Activated CD4-positive, CD25-positive, alpha-beta regulatory T cell treated with anti-CD3 and anti-CD28 coated beads, Interleukin-2, amount 50 U/mL, for 16 hours (primary cell): Measurements from ENCODE around the gene CCDC102A.

ENCODE experiments used
- DNase-seq: peaks from one replicate; pipeline ENCODE4 v3.0.0-alpha.2; 2020; ENCODE audit warnings: low read depth, low spot score

CCDC102A gene

GRCh38 chr16:57519796-57520360, 16.5 kb downstream of the CCDC102A start:
- peak; percentile 68 for DNase-seq

- DNase-seq, result no peak
These were observed 17.4 kb downstream of the CCDC102A start for GRCh38 chr16:57518922-57519321.

- no peak for DNase-seq
These were observed 17.9 kb downstream of the CCDC102A start for GRCh38 chr16:57518520-57518919.

GRCh38 chr16:57517397-57518367, 18.7 kb downstream of the CCDC102A start:
- DNase-seq, result no peak

- no peak for DNase-seq
These were observed 19.6 kb downstream of the CCDC102A start for GRCh38 chr16:57516773-57517172.

- DNase-seq, result no peak
These were observed 20.1 kb downstream of the CCDC102A start for GRCh38 chr16:57516176-57516725.

DNA sequence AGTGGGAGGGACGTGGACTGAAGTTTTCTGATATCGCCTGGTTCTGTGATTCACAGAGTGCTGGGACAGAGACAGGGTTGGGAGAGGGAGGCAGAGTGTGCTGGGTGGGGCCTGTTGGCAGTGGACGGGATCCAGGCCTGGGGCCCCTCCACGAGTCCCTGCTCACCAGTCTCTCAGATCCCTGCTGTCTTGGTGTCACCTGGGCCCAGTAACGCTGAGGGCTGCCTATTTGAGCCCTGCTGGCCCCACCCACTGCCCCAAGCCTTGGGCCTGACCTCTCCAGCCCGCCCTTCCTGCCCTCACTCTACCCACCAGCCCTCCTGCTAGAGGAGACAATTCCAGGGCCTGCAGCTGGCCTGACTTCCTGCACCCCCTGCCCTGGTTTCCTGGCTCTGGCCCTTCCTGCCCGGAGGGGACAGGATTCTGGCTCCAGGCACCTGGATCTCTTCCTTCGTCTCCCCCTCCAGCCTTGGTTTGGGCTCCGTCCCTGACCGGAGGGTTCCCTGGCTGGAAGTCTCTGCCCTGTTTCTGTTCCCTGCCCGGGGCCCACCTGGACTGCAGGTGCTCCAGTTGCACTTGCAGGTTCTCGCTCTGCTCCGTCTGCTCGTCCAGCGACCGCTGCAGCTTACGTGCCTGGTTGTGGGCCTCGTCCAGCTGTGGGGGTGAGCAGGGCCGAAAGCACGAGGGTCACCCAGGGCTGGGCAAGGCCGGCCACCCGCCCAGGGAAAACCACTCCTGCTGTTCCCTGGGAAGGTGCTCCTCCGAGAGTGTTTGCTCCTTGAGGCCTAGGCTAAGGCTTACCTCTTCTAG, 21.4 kb downstream of the CCDC102A start:
- DNase-seq, result no peak

GRCh38 chr16:57514371-57514770, 22.0 kb downstream of the CCDC102A start:
- DNase-seq, result no peak

- no peak for DNase-seq
These were observed 22.8 kb downstream of the CCDC102A start for GRCh38 chr16:57513371-57514102.

DNA sequence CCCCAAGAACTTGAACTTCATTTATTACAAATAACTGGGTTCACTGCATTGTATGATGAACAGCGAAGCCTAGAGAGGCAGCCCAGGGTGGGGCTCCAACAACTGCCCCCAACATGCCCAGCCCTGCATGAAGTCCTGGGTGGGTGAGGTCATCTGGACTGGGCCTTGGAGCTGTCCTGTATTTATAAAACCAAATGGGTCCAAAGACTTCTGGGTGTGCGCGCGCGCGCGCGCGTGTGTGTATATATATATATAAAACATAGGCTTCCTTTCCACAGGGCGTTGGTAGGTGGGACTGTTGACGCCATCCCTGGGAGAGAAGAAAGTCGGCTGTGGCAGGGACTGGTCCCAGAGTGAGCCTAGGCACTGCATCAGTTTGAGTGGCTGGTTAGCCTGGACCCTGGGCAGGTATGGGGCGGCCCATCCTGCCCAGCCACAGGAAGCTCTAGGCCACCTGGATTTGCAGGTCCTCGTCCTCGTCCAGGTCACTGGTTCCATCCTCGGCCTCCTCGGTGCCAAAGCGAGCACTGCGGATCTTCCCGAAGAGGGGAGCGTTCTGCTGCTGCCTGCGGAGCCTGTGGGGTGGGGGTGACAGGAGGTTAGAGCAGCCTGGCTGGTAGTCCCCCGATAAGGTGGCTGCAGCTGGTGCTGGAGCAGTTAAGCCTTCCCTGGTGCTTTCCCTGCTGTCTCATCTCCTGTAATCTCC, 23.9 kb downstream of the CCDC102A start:
- DNase-seq, result no peak

DNA sequence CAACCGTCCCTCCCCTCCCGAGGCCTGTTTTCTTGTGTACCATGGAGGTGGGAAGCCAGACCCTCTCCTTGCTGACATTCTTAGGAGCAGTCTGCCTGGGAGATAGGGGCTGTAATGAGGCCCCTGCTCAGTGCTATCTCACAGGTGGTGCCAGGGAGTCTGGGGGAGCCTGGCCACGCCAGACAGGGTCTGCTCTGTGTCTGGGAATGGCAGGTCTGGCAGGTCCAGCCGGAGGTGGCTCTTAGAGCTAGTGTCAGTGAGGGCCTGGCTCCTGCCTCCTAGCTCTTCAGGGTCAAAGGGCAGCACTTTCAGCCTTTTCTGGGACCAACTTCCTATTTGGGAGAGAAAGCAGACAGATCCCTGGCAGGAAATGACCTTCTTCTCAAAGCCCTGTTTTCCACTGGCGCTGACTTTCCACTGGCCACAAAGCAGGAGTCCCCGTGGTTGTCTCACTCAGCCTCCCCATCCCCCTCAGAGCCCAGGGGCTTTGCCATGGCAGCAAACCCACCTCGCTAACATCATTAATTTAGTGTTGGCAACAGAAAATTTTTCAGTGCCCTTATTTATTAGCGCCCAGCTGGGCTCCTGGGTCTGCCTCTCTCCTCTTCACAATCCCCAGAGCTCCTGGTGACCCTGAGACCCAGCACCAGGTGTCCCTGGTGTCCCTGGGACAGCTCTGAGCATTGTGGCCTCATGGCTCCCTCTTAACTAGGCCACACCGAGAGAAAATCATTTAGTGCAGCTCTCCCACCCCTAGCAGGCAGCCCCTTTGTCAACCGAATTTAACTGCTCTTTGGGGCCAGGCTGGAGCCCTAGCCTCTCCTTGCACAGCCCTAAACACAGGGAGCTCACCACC, 26.1 kb downstream of the CCDC102A start:
- no peak for DNase-seq

- no peak for DNase-seq
These were observed 27.0 kb downstream of the CCDC102A start for GRCh38 chr16:57509231-57509923.

DNA sequence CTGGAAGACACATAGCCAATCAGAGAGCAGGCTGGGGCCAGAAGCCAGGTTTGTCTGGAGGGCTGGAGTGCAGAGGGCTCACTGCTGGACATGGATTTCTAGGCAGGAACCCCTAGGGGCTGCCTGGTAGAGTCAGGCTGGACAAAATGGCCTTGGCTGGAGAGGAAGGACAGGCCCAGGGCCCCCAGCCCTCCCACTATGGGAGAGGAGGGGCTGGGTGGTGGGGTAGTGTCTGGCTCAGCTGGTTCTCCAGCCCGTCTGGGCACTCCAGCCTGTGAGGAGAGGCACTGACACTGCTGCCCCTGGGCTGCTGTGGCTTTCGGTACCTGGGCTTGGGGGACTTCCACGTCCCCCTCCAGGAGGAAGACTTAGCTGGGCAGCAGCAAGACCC, 28.3 kb downstream of the CCDC102A start:
- DNase-seq, result no peak

DNA sequence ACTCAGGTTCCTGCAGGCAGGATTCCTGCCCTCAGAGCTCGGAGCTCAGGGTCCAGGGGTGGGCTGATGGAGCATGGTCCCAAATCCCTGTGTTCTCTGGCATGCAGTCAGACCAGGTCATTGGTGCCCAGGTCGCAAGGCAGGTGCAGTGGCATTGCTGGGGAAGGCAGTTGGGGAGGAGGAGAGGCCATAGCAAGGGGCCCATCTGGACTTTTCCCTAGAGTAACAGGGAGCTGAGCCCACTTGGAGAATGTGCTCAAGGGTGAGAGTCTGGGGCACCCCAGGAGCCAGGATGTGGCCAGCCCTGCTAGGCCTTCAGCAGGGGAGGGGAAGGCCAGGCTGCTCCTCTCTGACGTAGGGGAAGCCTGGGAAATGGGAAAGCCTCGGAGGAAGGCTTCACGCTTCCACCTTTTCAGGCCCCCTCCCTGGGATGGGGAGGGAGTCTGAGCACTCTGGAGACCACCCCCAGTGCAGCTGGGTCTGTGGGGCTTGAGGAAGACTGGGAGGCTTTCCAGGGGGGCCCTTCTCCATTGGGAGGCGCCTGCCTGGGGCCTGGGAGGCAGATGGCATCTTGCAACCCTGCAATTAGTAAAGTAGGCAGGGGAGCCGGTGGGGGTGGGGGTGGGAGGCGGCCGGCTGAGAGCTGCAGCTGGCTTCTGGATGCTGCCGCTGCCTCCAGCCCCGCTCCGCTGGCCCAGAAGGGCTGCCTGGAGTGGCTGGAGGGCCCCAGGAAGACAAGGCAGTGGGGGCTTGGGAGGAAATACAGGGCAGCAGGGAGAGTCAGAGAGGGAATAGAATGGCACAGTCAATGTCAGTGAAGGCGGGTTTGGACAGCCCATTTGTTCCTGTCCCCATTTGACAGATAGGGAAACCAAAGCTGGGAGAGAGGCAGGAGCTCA, 29.0 kb downstream of the CCDC102A start:
- DNase-seq, result no peak

DNA sequence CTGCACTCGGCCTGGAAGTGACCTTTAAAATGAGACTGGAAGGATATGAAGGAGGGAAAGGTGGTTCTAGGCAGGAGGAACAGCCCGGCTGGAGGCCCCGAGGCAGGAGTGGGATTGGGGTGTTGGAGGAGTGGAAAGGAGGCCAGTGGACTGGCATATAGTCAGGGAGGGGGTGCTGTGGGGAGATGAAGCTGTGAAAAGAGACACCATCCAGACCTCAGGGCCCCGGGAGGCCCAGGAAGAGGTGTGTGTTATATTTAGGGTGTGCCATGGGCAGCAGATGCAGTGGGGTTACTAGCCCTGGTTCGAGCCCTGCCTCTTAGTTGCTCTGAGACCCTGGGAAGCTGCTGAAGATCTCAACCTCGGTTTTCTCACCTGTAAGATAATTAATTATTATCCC, 31.2 kb downstream of the CCDC102A start:
- no peak for DNase-seq

GRCh38 chr16:57504491-57504890, 31.9 kb downstream of the CCDC102A start:
- DNase-seq, result no peak

GRCh38 chr16:57504001-57504400, 32.4 kb downstream of the CCDC102A start:
- no peak for DNase-seq

DNA sequence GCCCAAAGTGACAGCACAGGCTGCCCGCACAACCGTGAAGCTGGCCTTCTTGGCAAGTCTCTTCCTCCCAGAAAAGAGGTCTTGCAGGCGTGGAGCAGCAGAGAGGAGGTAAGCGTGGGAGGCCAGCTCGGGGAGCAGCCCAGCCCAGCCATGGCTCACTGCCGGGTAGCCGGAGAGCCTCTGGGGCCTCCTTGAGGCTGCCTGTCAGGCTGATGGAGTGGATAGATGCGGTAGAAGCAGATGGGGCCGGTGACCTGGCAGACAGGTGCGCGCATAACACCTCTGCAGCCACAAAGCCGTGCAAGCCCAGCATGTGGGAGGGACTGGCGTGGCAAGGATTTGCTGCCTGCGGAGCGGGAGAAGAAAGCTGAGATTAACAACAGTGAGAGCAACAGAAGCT, 33.0 kb downstream of the CCDC102A start:
- no peak for DNase-seq
